Gastrocnemius medialis (tissue), 4 donors: ENCODE data around the gene MEIS2.

Source experiments
- POLR2A ChIP-seq, 2 donors: fragments of 450-650 bp; IDR thresholded peaks; one replicate each; pipeline ENCODE4 v1.6.1; 2017; ENCODE audit warnings: antibody characterized with exemption in 2 of 2, mild to moderate bottlenecking in 2 of 2, moderate library complexity in 2 of 2
- TF ChIP-seq, protein P1 (sequence below), 5 experiments: fragments of 450-650 bp in 3 of 5; fragments of 200-600 bp in 2 of 5; sonication (generic) in 2 of 5; IDR thresholded peaks in 4 of 5; conservative IDR thresholded peaks in 1 of 5; 1 replicate in 4 of 5; 2 replicates in 1 of 5; pipeline ENCODE4 v1.5.1; 2016 to 2019; ENCODE audit warnings: antibody characterized with exemption in 5 of 5, mild to moderate bottlenecking in 3 of 5, moderate library complexity in 3 of 5

DNA sequence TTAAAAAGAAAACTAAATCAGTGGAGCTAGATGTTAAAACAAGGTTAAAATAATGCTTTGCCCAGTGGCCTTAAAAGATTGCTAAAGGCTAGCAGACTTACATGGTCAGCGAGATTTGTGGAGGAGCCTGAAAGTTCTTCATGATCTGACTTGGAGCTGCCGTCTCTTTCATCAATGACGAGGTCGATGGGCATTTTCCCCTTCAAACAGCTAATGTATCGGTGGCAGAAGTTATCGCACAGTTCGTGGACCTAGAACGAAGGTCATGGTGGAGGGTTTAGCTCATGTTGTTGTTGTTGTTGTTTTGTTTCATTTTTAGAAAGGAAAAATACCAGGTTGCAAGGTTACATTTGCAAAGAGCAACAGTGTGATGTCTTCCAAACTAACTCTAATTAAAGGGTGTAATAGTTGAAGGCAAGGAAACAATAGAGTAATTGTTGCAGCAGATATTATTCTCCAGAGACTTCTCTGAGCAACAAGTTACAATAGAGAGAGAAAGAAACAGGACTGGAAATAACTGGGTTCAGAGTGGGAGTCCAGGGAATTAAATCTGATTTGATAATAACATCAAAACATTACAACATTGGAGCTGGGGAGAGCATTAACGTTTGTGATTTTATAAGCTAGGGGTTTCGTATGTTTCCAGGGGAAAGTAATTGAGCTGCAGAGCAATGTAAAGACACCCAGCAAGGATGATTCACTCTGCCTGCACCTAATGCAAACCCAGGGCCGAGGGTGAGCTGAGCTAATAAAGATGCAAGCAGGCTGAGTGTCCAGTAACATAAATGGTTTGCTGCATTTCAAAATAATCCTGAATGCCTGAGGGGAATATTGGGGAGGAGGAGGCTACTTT is 6.6 kb downstream of the MEIS2 start:
- TF ChIP-seq, protein P1, sequence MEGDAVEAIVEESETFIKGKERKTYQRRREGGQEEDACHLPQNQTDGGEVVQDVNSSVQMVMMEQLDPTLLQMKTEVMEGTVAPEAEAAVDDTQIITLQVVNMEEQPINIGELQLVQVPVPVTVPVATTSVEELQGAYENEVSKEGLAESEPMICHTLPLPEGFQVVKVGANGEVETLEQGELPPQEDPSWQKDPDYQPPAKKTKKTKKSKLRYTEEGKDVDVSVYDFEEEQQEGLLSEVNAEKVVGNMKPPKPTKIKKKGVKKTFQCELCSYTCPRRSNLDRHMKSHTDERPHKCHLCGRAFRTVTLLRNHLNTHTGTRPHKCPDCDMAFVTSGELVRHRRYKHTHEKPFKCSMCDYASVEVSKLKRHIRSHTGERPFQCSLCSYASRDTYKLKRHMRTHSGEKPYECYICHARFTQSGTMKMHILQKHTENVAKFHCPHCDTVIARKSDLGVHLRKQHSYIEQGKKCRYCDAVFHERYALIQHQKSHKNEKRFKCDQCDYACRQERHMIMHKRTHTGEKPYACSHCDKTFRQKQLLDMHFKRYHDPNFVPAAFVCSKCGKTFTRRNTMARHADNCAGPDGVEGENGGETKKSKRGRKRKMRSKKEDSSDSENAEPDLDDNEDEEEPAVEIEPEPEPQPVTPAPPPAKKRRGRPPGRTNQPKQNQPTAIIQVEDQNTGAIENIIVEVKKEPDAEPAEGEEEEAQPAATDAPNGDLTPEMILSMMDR (IDR thresholded peaks at IDR 0.05 in 4 of 5, conservative IDR thresholded peaks at IDR 0.05 in 1 of 5): no peak
- TF ChIP-seq POLR2A (IDR thresholded peaks at IDR 0.05): no peak
